Transverse colon (tissue), 4 donors: ENCODE data around the gene ABL1.

Experiments used
- CTCF ChIP-seq, 5 experiments: fragments of 200-600 bp in 3 of 5; fragments of 450-650 bp in 2 of 5; sonication (generic) in 3 of 5; IDR thresholded peaks; 1 replicate in 2 of 5; 2 replicates in 3 of 5; pipeline ENCODE4 v1.5.1; 2016 to 2017; ENCODE audit warnings: antibody characterized with exemption in 5 of 5, inconsistent platforms in 3 of 5, mild to moderate bottlenecking in 2 of 5, moderate library complexity in 1 of 5
- POLR2AphosphoS5 ChIP-seq, 3 donors: sonication (generic); formaldehyde crosslinking; IDR thresholded peaks; one replicate each; pipeline ENCODE4 v1.6.1; 2016; ENCODE audit warnings: antibody characterized with exemption in 3 of 3

GRCh38 chr9:130922893-130923610, 88.0 kb downstream of the ABL1 start:
- TF ChIP-seq POLR2AphosphoS5 (IDR thresholded peaks at IDR 0.05) (no peak), CTCF (IDR thresholded peaks at IDR 0.05) (no peak)
